GM03348 (cell line): ENCODE results near the gene PTPN7.
"Not testable (repeated sequence)": the region's sequence is repeated elsewhere in the genome, so short reads cannot be mapped to it uniquely, and the experiment has no call there.

ENCODE experiments used
- DNase-seq: peaks from one replicate; pipeline ENCODE4 v3.0.0; 2012; ENCODE audit warnings: low spot score

Gene PTPN7

GRCh38 chr1:202160377-202160940 is at the start of gene PTPN7:
PTPN7 (minus strand) TSS chr1:202160602; CDS start chr1:202159402, 1,200 bp downstream.
- DNase-seq: no peak

DNA sequence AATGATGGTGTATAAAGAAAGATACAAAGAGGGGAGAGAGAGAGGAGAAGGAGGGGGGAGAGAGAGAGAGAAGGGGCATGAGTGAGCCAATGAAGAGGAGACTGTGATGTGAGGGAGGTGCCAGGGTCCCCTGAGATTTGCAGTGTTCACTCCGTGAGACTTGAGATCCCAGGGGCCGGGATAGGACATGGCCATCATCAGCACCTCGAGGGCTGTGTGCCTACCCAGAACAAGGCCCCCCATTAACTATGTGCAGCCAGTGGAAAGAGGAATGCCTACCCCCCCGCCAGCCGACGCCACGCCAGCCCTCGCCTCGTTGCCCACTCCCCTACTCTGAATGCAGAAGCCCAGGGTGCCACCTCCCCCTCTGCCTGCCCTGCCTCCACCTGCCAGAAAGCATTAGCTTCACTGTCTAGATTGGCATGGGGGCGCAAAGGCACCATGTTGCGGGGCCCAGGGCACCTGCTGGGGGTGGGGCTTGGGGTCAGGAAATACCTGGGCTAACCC is 48.0 kb upstream of the PTPN7 start:
- no peak for DNase-seq

DNA sequence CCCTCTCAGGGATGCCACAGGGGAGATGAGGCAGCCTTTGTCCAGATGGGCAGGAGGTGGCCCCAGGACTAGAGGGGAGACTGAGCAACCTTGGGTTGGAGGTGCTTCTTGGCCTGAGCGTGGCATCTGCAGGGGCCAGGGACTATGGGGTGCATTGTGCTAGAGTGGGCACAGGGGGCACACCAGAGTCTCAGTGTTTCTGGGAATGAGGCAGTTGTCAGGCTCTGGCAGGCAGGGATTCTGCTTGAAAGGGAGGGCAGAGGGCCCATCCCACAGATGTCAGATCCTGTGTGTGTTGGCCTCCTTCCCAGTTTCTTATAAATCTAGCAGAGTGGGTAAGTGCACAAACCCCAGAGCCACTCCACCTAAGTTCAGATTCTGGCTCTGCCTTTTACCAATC is 46.9 kb upstream of the PTPN7 start:
- peak; percentile 51 for DNase-seq

GRCh38 chr1:202205523-202206190 is 45.3 kb upstream of the PTPN7 start:
- DNase-seq: no peak

- DNase-seq: no peak
Measured at GRCh38 chr1:202204065-202204464, 43.7 kb upstream of the PTPN7 start.

GRCh38 chr1:202203238-202204039 is 43.0 kb upstream of the PTPN7 start:
- DNase-seq: no peak

DNA sequence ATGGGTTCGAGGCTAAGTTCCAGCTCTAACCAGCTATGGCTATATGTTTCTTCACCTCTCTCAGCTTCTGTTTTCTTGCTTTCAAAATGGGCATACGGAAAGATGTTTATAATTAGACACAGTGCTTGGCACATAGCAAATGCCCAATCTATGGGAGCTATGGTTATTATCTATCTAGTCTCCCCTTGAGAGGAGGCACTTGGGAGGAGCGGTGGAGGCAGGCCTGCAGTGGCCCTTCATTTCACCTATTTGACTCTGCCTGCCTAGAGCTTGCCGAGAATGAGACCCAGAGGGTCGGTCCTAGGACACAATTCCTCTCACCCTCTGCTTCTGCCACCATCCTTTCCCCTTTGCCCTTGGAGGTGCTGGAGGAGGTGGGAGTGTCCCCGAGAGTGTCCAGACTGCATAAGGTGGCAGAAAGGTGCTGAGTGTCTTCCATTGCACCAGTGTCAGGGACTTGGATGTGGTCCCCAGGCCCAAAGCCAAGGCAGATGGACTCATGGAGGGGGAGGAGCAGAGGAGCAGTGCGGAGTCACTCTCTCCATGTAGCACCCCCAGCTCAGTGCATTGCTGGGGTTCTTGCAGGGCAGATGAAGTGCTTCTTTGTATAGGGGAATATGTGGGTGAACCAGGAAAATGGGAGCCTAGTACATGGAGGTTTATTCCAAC is 42.2 kb upstream of the PTPN7 start:
- DNase-seq: no peak

- DNase-seq: no peak
Measured at GRCh38 chr1:202201971-202202370, 41.6 kb upstream of the PTPN7 start.

GRCh38 chr1:202201266-202201665 is 40.9 kb upstream of the PTPN7 start:
- no peak for DNase-seq

DNA sequence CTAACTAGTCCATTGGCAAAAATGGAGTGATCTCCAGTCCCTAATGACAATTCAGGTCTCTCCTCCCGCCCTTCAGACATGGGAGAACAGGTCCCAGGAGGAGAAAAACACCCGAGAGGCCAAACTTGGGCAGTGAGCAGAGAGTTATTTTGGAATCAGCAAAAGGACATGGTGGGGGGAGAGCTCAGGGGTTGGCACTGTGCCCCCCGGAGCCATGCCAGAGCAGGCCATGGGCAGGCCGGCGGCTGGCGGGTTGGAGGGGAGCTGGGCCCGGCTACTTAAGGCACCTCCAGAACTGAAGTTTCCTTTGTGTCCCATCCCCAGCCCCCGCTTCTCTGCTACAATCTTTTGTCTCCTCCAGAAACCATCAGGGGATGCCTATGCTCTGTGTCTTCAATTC is 40.3 kb upstream of the PTPN7 start:
- no peak for DNase-seq

GRCh38 chr1:202200112-202200548 is 39.7 kb upstream of the PTPN7 start:
- no peak for DNase-seq

DNA sequence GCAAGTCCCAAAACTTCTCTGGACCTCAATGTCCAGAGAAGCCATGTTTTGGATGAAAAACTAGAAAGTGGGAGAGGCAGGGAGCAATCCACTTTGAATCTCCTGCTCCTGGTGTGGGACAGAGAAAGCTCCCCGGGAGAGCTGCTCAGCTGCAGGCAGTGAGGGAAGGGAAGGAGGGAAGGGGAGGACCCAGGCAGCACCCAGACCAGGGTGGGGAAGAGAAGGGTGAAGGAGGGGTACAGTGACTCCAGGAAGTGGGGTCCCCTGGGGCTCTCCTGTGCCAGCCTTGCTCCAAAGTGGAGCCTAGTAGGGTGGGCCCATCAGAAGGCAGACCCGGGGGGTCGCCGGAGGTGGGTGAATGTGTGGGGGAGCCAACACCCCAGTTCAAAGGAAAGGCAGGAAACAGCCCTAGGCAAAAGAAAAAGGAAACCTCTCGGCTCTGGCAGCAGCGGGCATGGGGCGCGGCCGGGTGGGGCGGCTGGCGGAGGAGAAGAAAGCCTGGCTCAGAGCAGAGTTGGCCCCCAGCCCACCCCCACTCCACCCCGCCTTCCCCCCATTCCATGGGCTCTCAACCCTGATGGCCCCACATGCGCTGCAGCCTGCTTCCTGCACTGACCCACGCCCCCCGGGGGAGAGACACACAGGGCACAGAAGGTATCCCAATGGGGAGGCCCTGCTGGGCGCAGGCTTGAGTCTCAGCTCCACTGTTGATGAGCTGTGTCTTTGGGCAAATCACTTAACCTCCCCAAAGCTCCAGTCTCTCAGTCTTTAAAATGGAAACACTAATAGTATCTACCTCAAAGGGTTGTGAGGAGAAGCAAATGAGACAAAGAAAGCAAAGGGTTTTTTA is 38.9 kb upstream of the PTPN7 start:
- no peak for DNase-seq

GRCh38 chr1:202198366-202198724 is 37.9 kb upstream of the PTPN7 start:
- DNase-seq: no peak

DNA sequence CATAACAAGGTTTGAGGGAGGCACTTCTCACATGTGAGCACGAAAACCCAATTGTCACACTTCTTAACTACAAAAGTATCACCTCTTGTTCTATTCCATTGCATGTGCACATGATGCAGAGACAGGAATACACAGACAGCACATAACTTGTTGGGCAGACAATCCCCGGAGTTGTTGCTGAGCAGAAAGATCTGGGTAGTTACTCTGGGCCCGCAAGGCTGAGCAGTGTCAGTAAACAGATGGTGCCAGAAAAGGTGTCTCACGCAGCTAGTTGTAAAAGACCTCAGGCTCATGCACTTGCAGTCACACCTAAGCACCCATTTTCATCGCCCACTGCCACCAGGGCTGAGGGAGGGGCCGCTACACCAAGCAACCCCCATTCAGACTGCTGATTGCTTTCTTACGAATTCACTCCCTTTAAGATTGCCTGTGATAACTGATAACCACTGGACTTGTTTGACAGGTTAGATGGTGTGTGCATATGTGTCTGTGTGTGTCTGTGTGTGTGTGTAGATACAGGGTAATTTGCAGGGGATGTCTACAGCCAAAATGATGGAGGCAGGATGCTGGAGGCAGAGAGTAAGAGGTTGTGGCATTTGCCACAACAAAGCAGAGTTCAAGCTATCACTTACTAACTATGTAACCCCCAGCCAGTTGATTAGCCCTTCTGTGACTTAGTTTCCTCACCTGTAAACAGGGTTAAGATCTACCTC is 37.4 kb upstream of the PTPN7 start:
- no peak for DNase-seq

GRCh38 chr1:202194328-202194648 is 33.9 kb upstream of the PTPN7 start:
- DNase-seq: no peak

- peak; percentile 30 for DNase-seq
Measured at GRCh38 chr1:202193614-202194327, 33.4 kb upstream of the PTPN7 start, which contains the start of gene LGR6. LGR6 (plus strand) TSS chr1:202193799; CDS start chr1:202193990, 191 bp downstream.

- peak; percentile 80 for DNase-seq
Measured at GRCh38 chr1:202192770-202193613, 32.6 kb upstream of the PTPN7 start.

- not testable (repeated sequence) for DNase-seq
Measured at GRCh38 chr1:202191391-202191790, 31.0 kb upstream of the PTPN7 start.
